Stimulated activated CD4-positive, alpha-beta T cell treated with anti-CD3 and anti-CD28 coated beads, Interleukin-2, amount 100 ng/mL, for 24 hours (primary cell): Measurements from ENCODE around the gene TEX19.
A peak's percentile ranks its signal among the peaks of the same experiment; 100 is the strongest.

Experiments
- DNase-seq, 2 donors: peaks; one replicate each; pipeline ENCODE4 v3.0.0-alpha.2; 2020

The TEX19 gene, protein sequence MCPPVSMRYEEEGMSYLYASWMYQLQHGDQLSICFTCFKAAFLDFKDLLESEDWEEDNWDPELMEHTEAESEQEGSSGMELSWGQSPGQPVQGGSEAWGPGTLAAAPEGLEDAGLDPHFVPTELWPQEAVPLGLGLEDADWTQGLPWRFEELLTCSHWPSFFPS

DNA sequence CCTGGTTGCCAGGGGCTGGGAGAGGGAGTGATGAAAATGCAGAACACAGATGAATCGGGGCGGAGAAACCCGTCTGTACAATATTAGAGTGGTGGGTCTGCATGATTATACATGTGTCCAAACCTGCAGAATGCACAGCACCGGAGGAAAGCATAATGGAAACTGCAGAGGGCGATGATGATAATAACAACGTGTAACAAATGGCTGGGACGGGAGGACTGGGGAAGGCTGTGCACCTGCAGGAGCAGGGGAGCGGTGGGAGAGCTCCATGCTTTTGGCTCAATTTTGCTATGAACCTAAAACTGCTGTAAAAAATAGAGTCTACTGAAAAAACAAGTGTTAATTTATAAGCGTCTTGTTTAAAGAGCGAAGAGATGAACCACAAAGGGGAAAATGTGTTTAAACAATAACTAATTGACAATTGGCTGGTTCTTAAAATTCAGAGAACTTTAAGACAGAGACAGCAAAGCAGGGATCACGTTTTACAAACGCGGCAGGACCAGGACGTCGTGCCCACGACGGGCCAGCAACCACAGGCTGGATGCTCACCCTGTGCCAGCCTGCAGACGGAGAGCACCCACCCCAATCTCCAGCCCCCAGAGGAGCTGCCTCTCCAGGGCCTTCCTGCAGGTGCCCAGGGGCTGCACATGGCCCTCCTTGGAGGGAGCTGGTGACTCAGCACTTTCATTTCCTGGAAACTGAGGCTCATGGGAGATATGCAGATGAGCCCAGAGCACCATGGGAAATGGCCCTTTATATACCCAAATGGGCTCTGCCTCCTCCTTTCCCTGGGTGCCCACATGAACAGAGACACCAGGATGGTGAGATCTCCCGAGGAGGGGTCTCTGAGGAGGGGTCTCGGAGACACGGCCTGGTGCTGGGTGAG lies at the start of gene TEX19:
TSS of gene TEX19 (plus strand) at position 783 of the 886 bp plus-strand sequence. CDS start 2,904 bp downstream, outside the sequence.
- DNase-seq = no peak

- no peak for DNase-seq
Observed at GRCh38 chr17:82309656-82310570, 49.1 kb upstream of the TEX19 start.

DNA sequence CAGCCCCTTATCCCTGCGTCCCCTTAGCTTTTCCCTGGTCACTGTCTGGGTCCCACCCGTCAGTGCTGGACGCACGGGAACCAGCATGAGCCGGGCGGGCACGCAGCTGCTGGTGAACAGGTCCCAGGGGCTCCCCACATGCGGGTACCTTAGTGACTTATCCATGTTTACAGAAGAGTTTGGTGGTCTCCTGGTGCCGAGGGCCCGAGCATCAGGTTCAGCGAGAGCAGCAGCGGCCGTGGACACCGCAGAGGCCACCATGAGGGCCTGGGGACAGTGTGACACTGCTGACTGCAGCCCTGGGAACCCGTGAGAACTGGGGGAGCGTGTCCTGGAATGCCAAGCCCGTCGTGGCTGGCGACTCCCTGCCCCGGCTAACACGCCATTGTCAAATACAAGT lies 48.2 kb upstream of the TEX19 start:
- DNase-seq = no peak

DNA sequence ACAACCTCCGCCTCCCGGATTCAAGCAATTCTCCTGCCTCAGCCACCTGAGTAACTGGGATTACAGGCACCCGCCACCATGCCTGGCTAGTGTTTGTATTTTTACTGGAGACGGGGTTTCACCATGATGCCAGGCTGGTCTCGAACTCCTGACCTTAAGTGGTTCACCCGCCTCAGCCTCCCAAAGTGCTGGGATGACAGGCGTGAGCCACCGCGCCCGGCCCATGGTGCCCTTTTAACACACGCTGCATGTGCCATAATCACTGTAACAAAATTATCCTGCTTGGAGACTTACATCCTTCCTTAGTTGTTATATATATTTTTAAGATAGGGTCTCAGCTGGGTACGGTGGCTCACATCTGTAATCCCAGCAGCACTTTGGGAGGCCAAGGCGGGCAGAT lies 47.1 kb upstream of the TEX19 start:
- no peak for DNase-seq

DNA sequence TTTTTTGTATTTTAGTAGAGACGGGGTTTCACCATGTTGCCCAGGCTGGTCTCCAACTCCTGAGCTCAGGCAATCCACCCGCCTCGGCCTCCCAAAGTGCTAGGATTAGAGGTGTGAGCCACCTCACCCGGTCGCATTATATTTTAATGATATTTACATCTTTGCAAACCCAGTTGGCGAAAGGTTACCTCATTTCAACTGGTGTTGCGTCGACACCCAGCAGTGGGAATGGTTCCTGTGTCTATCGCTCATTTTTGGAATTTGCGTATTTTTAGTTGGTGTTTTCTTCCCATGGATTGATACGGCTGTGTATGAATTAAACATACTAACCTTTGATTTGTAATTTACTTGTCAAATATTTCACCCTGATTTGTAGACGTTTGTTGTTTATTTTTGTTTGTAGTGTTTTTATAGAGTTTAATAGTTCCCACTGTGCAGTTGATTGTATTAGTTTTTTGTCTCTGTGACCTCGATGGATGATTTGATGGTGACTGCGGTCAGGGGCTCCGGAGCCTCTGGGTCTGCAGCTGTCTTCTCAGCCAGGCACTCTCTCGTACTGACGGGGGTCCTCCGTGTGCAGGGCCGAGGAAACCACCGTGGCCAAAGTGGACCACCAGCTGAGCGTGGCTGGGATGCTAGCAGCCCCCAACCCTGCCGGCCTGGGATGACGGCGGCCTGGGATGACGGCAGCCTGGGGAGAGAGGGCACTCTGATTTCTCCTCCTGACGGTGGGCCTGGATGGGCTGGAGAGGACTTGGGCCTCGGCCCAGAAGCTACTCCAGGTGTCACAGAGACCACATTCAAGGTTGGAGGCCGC lies 45.6 kb upstream of the TEX19 start:
- DNase-seq = no peak

DNA sequence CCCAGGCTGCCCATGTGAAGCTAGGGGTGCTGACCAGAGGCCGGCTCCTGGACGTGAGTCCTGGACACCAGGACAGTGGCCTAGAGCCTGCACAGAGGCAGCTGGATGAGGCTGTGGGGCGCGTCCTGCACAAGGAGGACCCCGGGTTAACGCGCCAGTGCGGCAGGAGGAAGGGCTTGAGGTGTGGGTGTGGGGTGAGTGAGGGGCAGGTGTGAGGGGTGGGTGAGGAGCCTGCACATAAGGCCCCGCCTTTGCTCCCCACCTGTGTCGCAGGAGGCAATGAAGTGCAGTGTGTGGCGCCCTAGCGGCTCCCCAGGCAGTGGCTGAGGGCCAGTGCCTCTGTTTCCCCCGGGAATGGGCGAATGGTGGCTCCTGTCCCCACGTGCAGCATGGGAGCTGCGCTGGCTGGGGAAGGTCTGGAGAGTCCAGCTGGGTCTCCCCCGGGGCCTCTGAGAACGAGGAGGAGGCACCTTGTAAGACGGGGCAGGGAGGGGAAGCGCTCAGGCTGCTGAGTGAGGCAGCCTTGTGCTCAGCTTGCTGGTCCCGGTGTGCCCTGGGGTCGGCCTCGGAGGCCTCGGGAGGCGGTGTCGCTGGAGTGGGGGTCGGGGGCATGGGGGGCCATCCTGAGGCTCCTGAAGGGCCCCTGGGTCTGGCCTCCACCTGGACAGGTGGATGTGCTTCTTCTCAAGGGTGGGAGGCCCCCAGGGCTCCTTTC lies 44.9 kb upstream of the TEX19 start:
- DNase-seq = no peak

GRCh38 chr17:82314727-82315605 lies 44.1 kb upstream of the TEX19 start:
- no peak for DNase-seq

DNA sequence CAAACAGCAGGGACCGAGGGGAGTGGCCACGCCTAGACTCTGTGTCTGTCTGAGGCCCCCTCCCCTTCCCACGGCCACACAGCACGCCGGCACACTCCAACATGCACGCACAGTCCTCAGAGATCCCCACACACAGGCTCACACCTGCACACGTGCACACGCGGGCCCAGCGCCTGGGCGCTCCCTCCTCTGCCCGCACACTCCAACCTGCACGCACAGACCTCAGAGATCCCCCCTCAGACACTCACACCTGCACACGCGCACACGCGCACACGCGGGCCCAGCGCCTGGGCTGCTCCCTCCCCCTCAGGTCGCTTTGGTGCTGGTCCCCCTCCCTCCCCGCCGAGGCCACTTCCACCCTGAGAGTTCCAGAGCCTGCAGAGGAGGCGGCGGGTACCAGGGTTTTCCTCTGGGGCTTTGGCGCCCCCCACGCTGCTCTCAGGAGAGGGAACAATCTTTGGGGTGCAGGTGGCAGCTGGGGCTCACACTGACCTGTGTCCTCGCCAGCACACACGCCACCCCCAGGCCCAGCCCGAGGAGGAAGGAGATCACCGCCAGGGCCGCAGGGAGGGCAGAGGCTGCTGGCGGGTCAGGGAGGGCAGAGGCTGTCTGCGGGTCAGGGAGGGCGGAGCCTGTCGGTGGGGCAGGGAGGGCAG lies 43.2 kb upstream of the TEX19 start:
- DNase-seq = peak; percentile 56 to 57

GRCh38 chr17:82316651-82317393 lies 42.2 kb upstream of the TEX19 start:
- peak; percentile 45 to 49 for DNase-seq

GRCh38 chr17:82317394-82318168 lies 41.5 kb upstream of the TEX19 start, which contains the start of gene CD7:
CD7 (minus strand) TSS chr17:82317608; CDS start chr17:82317495, 113 bp downstream.
- peak; percentile 66 to 81 for DNase-seq

DNA sequence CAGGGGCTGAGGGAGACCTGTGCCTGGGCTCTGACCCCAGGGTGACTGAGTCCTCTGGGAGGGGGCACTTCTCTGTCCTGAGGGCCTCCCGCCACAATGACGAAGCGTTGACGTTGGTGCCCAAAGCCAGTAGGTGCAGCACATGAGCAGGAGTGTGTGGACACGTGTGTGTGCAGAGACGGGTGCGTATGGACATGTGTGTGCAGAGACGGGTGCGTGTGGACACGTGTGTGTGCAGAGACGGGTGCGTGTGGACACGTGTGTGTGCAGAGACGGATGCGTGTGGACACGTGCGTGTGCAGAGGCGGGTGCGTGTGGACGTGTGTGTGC lies 40.9 kb upstream of the TEX19 start:
- no peak for DNase-seq

DNA sequence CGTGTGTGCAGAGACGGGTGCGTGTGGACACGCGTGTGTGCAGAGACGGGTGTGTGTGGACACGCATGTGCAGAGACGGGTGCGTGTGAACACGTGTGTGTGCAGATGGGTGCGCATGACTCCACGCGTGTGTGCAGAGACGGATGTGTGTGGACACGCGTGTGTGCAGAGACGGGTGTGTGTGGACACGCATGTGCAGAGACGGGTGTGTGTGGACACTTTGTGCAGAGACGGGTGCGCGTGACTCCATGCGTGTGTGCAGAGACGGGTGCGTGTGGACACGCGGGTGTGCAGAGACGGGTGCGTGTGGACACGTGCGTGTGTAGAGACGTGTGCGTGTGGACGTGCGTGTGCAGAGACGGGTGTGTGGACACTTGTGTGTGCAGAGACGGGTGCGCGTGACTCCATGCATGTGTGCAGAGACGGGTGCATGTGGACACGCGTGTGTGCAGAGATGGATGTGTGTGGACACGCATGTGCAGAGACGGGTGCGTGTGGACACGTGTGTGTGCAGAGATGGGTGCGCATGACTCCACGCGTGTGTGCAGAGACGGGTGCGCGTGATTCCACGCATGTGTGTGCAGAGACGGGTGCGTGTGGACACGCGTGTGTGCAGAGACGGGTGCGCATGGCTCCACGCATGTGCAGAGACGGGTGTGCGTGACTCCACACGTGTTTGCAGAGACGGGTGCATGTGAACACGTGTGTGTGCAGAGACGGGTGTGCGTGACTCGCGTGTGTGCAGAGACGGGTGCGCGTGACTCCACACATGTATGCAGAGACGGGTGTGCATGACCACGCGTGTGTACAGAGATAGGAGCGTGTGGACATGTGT lies 40.1 kb upstream of the TEX19 start:
- DNase-seq = no peak

DNA sequence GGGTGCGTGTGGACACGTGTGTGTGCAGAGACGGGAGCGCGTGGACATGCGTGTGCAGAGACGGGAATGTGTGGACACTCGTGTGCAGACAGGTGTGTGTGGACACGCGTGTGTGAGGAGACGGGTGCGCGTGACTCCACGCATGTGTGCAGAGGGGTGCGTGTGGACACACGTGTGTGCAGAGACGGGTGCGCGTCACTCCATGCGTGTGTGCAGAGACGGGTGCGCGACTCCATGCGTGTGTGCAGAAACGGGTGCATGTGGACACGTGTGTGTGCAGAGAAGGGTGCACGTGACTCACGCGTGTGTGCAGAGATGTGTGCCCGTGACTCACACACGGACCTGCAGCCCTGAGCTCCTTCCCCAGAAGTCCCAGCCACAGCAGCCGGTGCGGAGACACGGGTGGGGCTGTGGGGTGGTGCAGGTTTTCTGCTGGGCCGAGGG lies 39.4 kb upstream of the TEX19 start:
- DNase-seq = no peak

GRCh38 chr17:82320140-82320840 lies 38.8 kb upstream of the TEX19 start:
- no peak for DNase-seq

DNA sequence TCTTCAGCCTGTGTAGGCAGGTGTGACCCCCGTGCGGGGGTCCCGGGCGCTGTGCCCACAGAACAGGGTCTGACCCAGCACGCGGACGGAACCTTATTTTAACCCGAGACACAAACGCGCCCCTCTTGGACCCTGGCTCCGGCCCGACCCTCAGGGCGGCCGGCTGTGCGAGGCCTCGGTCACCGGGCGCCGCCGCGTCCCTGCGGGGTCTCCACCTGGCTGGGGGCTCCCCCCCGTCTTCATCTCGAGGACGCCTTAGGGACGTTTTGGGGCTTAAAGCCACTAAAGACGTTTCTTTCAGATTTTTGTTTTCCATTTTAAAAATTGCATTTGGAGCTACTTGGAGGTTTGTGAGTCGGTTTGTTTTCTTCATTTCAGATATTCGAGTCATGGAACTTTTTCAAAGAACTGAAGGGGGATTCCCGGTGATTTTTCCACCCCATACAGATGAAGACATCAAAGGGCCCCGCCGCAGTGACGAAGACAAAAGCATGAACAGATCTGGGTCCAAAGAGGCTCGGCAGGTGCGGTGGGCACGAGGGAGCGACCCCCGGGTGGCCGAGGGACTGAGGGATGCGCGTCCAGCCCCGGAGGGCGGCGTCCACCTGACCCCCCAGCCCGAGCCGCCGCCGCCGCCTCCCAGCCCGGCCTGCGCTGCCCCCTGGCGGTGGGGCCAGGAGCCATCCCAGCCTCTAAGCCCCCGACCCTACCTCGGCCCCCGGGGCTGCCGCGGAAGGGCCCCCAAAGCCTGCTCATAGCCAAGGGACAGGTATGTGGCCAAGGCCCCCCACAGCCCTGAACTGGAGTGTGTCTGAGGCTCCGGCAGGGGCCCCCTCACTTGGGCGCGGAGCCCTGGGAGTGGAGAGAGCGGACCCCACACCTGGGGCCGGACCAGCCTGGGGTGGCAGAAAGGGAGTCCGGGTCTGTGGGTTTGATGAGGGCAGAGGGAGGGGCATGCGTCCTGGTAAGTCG lies 37.8 kb upstream of the TEX19 start:
- peak; percentile 82 to 83 for DNase-seq
